22Rv1 (cell line): ENCODE data around the gene MET.

Experiments used
- ZFX ChIP-seq: fragments of 450-650 bp; IDR thresholded peaks from 2 replicates; pipeline ENCODE4 v1.6.1; 2017; ENCODE audit warnings: antibody characterized with exemption, borderline replicate concordance
- TF ChIP-seq, protein P1 (sequence below): fragments of 450-650 bp; IDR thresholded peaks from 2 replicates; pipeline ENCODE4 v1.5.1; 2017; ENCODE audit warnings: mild to moderate bottlenecking

DNA sequence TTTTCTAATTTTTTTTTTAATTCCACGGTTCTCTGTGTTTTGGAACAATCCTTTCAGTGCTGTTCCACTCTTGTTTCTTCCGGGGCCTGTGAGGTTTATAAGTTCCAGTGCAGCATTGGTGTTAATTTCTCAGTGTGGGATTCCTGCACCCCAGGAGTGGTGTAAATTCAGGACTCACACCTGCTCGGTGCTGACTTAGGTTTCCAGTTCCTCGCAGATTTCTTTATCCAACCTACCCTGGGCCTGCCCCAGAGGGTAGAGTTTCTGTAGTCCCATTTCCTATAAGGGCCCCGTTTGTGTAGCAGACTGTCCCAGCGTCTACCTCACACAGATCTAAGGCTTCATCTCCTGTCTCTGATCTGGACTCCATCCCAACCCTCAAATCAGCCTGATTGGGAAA is 27.4 kb upstream of the MET start:
- TF ChIP-seq, protein P1, sequence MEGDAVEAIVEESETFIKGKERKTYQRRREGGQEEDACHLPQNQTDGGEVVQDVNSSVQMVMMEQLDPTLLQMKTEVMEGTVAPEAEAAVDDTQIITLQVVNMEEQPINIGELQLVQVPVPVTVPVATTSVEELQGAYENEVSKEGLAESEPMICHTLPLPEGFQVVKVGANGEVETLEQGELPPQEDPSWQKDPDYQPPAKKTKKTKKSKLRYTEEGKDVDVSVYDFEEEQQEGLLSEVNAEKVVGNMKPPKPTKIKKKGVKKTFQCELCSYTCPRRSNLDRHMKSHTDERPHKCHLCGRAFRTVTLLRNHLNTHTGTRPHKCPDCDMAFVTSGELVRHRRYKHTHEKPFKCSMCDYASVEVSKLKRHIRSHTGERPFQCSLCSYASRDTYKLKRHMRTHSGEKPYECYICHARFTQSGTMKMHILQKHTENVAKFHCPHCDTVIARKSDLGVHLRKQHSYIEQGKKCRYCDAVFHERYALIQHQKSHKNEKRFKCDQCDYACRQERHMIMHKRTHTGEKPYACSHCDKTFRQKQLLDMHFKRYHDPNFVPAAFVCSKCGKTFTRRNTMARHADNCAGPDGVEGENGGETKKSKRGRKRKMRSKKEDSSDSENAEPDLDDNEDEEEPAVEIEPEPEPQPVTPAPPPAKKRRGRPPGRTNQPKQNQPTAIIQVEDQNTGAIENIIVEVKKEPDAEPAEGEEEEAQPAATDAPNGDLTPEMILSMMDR: no peak
- TF ChIP-seq ZFX: no peak
